H1 (cell line): Measurements from ENCODE around the gene OAT. TPM values are rescaled to one million over a fixed set of nuclear protein-coding genes. Genes with fewer than 3 reads are reported as not detected.

Experiments used
- BRCA1 ChIP-seq: IDR thresholded peaks from 2 replicates; pipeline ENCODE4 v1.6.1; 2012; ENCODE audit warnings: low read depth, low read length, improper control_type of control experiment
- MAFK ChIP-seq: IDR thresholded peaks from 2 replicates; pipeline ENCODE4 v1.6.1; 2012; ENCODE audit warnings: low read depth, mild to moderate bottlenecking, improper control_type of control experiment, low read length
- SAP30 ChIP-seq: fragments of 300-600 bp; sonication (generic); IDR thresholded peaks from 2 replicates; pipeline ENCODE4 v1.7.1; 2012; ENCODE audit warnings: low read length, moderate library complexity, mild to moderate bottlenecking, inconsistent platforms; ENCODE audit not compliant: insufficient read depth, insufficient replicate concordance
- polyA plus RNA-seq, 7 experiments: library from polyadenylated mRNA; depleted of rRNA in 3 of 7; stranded (reverse) in 5 of 7; unstranded in 2 of 7; fragments of >200 nt in 5 of 7; fragments of 200-250 nt in 2 of 7; gene quantifications; 1 replicate in 5 of 7; 2 replicates in 1 of 7; 4 replicates in 1 of 7; pipeline versions ENCODE4 v1.2.1 to v1.2.3, GENCODE V29; 2011 to 2013; ENCODE audit warnings: missing spikeins in 2 of 7, mixed read lengths in 2 of 7
- total RNA-seq: library from RNA; stranded (reverse); fragmentation: NEBNext Ultra II Directional; extraction: Animal tissue kit (Norgen Biotek cat#: 25700); gene quantifications from 2 replicates; pipeline ENCODE4 v1.2.1, GENCODE V29; 2021

OAT gene
- total and polyA plus RNA-seq, 2 of the 8 experiments (the other 6 are each of a cell fraction or from before 2014, with no cell fraction given) = 67.8 to 121 TPM

- no peak for TF ChIP-seq BRCA1
- TF ChIP-seq MAFK = no peak
- no peak for TF ChIP-seq SAP30
Measured at GRCh38 chr10:124394583-124394982, 24.1 kb downstream of the OAT start (continued).
